Measurements from ENCODE around the gene TULP3. TPM values are rescaled to one million over a fixed set of nuclear protein-coding genes. Genes with fewer than 3 reads are reported as not detected.

TULP3 gene
- total and polyA plus RNA-seq, 2 of the 8 experiments (the other 6 are each of a cell fraction or from before 2014, with no cell fraction given), result 18.4 to 21.2 TPM

DNA sequence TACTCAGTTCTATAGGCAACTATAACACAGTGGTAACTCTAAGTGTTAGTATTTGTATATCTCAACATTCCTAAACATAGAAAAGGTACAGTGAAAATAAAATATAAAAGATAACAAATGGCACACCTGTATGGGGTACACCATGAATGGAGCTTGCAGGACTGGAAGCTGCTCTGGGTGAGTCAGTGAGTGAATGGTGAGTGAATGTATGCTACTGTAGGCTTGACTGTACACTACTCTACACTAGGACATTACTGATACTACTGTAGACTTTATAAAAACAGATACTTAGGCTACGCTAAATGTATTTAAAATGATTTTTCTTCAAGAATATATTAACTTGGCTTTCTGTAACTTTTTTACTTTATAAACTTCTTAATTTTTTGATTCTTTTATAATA is 94.0 kb downstream of the TULP3 start (continued):
- TF ChIP-seq POLR2AphosphoS5 (IDR thresholded peaks at IDR 0.05; ENCODE audit: low read depth, low read length) (no peak), KDM4A (IDR thresholded peaks at IDR 0.05; ENCODE audit: low read depth, low read length, severe bottlenecking) (no peak)
